ENCODE data around the gene NES.

Gene NES

GRCh38 chr1:156676820-156677615 is at the start of gene NES:
Gene NES, minus strand, starts transcription at chr1:156677407. Its CDS starts 143 bp downstream, at chr1:156677264.
- no peak for DNase-seq

GRCh38 chr1:156726549-156727226 is 49.5 kb upstream of the NES start:
- DNase-seq = peak; percentile 37

- DNase-seq = peak; percentile 73
Measured at GRCh38 chr1:156725683-156726280, 48.6 kb upstream of the NES start.

- DNase-seq = no peak
Measured at GRCh38 chr1:156721535-156721934, 44.3 kb upstream of the NES start.

GRCh38 chr1:156721131-156721530 is 43.9 kb upstream of the NES start:
- DNase-seq = no peak

GRCh38 chr1:156717351-156717750 is 40.1 kb upstream of the NES start:
- DNase-seq = no peak

GRCh38 chr1:156714830-156715229 is 37.6 kb upstream of the NES start:
- DNase-seq = no peak

GRCh38 chr1:156712626-156713025 is 35.4 kb upstream of the NES start:
- DNase-seq = no peak

- DNase-seq = no peak
Measured at GRCh38 chr1:156711011-156711817, 34.0 kb upstream of the NES start.

GRCh38 chr1:156709757-156710489 is 32.7 kb upstream of the NES start:
- no peak for DNase-seq

GRCh38 chr1:156709031-156709430 is 31.8 kb upstream of the NES start:
- DNase-seq = no peak

- DNase-seq = no peak
Measured at GRCh38 chr1:156708218-156708661, 31.0 kb upstream of the NES start.

GRCh38 chr1:156707417-156708217 is 30.4 kb upstream of the NES start:
- no peak for DNase-seq

GRCh38 chr1:156706657-156707416 is 29.6 kb upstream of the NES start:
- DNase-seq = no peak

- DNase-seq = peak; percentile 87
Measured at GRCh38 chr1:156705918-156706656, 28.9 kb upstream of the NES start.

- no peak for DNase-seq
Measured at GRCh38 chr1:156705321-156705917, 28.2 kb upstream of the NES start, which contains the start of gene CRABP2. Gene CRABP2, minus strand, starts transcription at chr1:156705583. Its CDS starts 137 bp downstream, at chr1:156705446.

GRCh38 chr1:156704930-156705320 is 27.7 kb upstream of the NES start:
- no peak for DNase-seq

- no peak for DNase-seq
Measured at GRCh38 chr1:156704166-156704711, 27.0 kb upstream of the NES start.

GRCh38 chr1:156703741-156704140 is 26.5 kb upstream of the NES start:
- DNase-seq = no peak
